ENCODE measurements around the gene AP3S2.

Gene AP3S2

DNA sequence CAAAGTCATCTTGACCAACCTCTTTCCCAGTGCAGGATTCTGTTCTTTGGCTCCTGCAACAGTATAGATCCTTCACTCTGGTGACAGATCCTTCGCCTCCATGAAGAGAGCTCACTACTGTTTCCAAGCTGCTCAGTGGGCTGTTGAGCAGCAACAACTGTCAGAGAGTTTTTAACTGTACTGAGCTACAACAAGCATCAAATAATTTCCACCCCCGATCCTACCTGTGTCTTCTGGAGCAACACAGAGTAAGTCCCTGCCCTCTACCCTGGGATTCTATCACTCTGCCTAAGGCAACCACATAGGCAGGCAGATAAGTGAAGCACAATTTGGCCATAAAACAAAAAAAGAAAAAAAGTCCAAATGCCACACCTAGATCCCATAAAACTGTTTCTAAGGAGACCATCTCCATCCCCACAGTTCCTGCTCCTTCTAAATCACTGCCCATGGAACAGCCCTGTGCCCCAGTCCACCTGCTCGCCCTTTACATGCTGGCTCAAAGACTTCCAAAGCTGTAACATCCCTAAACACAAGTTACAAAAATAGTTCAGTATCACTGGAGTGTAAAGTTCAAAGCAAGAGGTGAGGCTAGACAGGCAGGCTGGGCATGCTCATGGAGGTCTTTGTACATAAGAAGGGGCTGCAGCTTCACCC, 41.3 kb downstream of the AP3S2 start:
- H3K79me2 ChIP-seq (ENCODE audit: insufficient read depth, low read length), result no peaks in the 10 kb centered on the region
- no peak overlapping the region for H3K9ac ChIP-seq (ENCODE audit: low read length)
- H3K4me2 ChIP-seq (ENCODE audit: low read depth, low read length, poor library complexity, severe bottlenecking), result no peak overlapping the region
- no peaks in the 10 kb centered on the region; the same call in 1 of the 2 replicates for H3F3A ChIP-seq (ENCODE audit: insufficient read depth)
- no peak for TF ChIP-seq EZH2phosphoT487 (conservative IDR thresholded peaks at IDR 0.05; ENCODE audit: low read length)
- TF ChIP-seq CTCF (IDR thresholded peaks at IDR 0.05; ENCODE audit: insufficient read depth, low read length, poor library complexity, severe bottlenecking), result no peak
- 0 out of 2 replicates have a peak, but pooled peaks cover 3% of the 10 kb centered on the region for H3K36me3 ChIP-seq (ENCODE audit: low read length)
- H3K9me2 ChIP-seq (replicated peaks; ENCODE audit: insufficient read depth, low read length), result no peaks in the 10 kb centered on the region
- no peaks in the 10 kb centered on the region for H3K9me3 ChIP-seq (ENCODE audit: insufficient read depth, low read length)
- no peak overlapping the region for H3K4me3 ChIP-seq (ENCODE audit: insufficient read depth, low read length, poor library complexity, severe bottlenecking)
- no peaks in the 10 kb centered on the region for H4K20me1 ChIP-seq (ENCODE audit: low read depth, low read length)
- no peak overlapping the region for H3K27ac ChIP-seq (ENCODE audit: low read depth, low read length)
- H2AFZ ChIP-seq (ENCODE audit: low read depth, low read length, severe bottlenecking), result no peak overlapping the region
- H3K27me3 ChIP-seq (ENCODE audit: low read length), result no peaks in the 10 kb centered on the region

DNA sequence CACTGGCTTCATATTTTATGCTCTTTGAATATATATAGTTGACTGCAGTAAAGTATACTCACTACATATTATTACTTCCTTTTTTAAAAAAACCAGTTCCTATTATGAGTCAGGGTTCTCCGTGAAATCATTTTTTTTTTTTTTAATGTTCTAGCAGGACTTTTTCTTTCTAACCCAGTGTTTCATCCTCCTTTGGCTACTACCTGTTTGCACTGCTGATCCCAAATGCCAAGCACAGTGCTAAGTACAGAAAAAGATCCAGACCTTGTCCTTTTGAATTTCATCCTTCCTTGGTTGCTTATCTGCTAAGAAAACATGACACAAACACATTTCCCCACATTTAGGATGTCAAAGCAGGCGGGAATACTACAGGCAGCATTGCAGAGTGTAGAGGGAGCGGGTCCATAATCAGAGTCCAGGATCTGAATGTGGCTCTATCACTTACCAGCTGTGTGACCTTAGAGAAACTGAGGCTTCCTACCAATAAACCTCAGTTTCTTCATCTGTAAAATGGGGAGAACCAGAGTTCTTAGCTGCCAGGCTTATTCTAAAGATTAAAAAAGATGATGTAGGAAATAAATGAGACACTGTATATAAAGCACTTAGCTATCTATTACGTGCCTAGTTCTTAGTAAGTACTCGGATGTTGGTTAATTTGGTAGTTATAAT, 42.0 kb downstream of the AP3S2 start:
- Histone ChIP-seq H2AFZ (ENCODE audit: low read depth, low read length, severe bottlenecking) (no peak overlapping the region), H3K36me3 (ENCODE audit: low read length) (0 out of 2 replicates have a peak, but pooled peaks cover 3% of the 10 kb centered on the region), H3K9me2 (replicated peaks; ENCODE audit: insufficient read depth, low read length) (no peaks in the 10 kb centered on the region), H3K9me3 (ENCODE audit: insufficient read depth, low read length) (no peaks in the 10 kb centered on the region), H3K9ac (ENCODE audit: low read length) (no peak overlapping the region), H3F3A (ENCODE audit: insufficient read depth) (no peaks in the 10 kb centered on the region; the same call in 1 of the 2 replicates), H3K4me3 (ENCODE audit: insufficient read depth, low read length, poor library complexity, severe bottlenecking) (no peak overlapping the region), H3K27ac (ENCODE audit: low read depth, low read length) (no peak overlapping the region), H3K4me2 (ENCODE audit: low read depth, low read length, poor library complexity, severe bottlenecking) (no peak overlapping the region), H4K20me1 (ENCODE audit: low read depth, low read length) (no peaks in the 10 kb centered on the region), H3K79me2 (ENCODE audit: insufficient read depth, low read length) (no peaks in the 10 kb centered on the region), H3K27me3 (ENCODE audit: low read length) (no peaks in the 10 kb centered on the region)
- TF ChIP-seq CTCF (IDR thresholded peaks at IDR 0.05; ENCODE audit: insufficient read depth, low read length, poor library complexity, severe bottlenecking), result no peak
- TF ChIP-seq EZH2phosphoT487 (conservative IDR thresholded peaks at IDR 0.05; ENCODE audit: low read length), result no peak

GRCh38 chr15:89848970-89849292, 44.9 kb downstream of the AP3S2 start:
- H3K27ac ChIP-seq (ENCODE audit: low read depth, low read length), result no peak overlapping the region

More at GRCh38 chr15:89848970-89849292, 44.9 kb downstream of the AP3S2 start:
- no peaks in the 10 kb centered on the region for H3K79me2 ChIP-seq (ENCODE audit: insufficient read depth, low read length)
- H3K4me2 ChIP-seq (ENCODE audit: low read depth, low read length, poor library complexity, severe bottlenecking), result no peak overlapping the region
- H3K36me3 ChIP-seq (ENCODE audit: low read length), result 0 out of 2 replicates have a peak, but pooled peaks cover 3% of the 10 kb centered on the region
- H3K9me3 ChIP-seq (ENCODE audit: insufficient read depth, low read length), result no peaks in the 10 kb centered on the region
- TF ChIP-seq EZH2phosphoT487 (conservative IDR thresholded peaks at IDR 0.05; ENCODE audit: low read length) (no peak), CTCF (IDR thresholded peaks at IDR 0.05; ENCODE audit: insufficient read depth, low read length, poor library complexity, severe bottlenecking) (no peak)
- no peak overlapping the region for H3K4me3 ChIP-seq (ENCODE audit: insufficient read depth, low read length, poor library complexity, severe bottlenecking)
- no peaks in the 10 kb centered on the region for H3K9me2 ChIP-seq (replicated peaks; ENCODE audit: insufficient read depth, low read length)
- H3K27me3 ChIP-seq (ENCODE audit: low read length), result no peaks in the 10 kb centered on the region
- H3K9ac ChIP-seq (ENCODE audit: low read length), result no peak overlapping the region
- H4K20me1 ChIP-seq (ENCODE audit: low read depth, low read length), result no peaks in the 10 kb centered on the region
- no peak overlapping the region for H2AFZ ChIP-seq (ENCODE audit: low read depth, low read length, severe bottlenecking)
- no peaks in the 10 kb centered on the region; the same call in 1 of the 2 replicates for H3F3A ChIP-seq (ENCODE audit: insufficient read depth)
